Measurements from ENCODE around the gene TTC9B. TPM values are rescaled to one million over a fixed set of nuclear protein-coding genes. Genes with fewer than 3 reads are reported as not detected.
A peak's percentile ranks its signal among the peaks of the same experiment; 100 is the strongest.

TTC9B gene
- total and polyA plus RNA-seq, 2 of the 8 experiments (the other 6 are each of a cell fraction or from before 2014, with no cell fraction given), result 0.26 TPM; not detected in 1

- FAIRE-seq, result no peak
- TF ChIP-seq YY1 (IDR thresholded peaks at IDR 0.05; ENCODE audit: low read depth, low read length), result peak; percentile 63; the same call in 1 of the 2 replicates
- no peak for TF ChIP-seq GTF2F1 (IDR thresholded peaks at IDR 0.05; ENCODE audit: borderline replicate concordance, low read depth, low read length)
- Histone ChIP-seq H3K27ac (ENCODE audit: low read depth, low read length) (no peak overlapping the region), H3K4me3 (ENCODE audit: extremely low read depth in 1 of 4, insufficient read depth in 2 of 4, low read depth in 3 of 4, low read length in 4 of 4) (no peak overlapping the region), H2BK5ac (ENCODE audit: low read depth, low read length) (no peak overlapping the region), H3K4me2 (ENCODE audit: insufficient read depth in 1 of 2, low read depth in 2 of 2, low read length in 2 of 2) (no peak overlapping the region), H2AK5ac (ENCODE audit: low read depth, low read length) (no peak overlapping the region), H3K4ac (replicated peaks; ENCODE audit: insufficient read length, low read depth, low read length) (no peak overlapping the region), H4K8ac (ENCODE audit: extremely low read depth, insufficient read depth, low read length) (no peak overlapping the region), H4K20me1 (replicated peaks in 1 of 2; ENCODE audit: control insufficient read depth in 1 of 2, insufficient read depth in 2 of 2, low read length in 2 of 2) (no peaks in the 10 kb centered on the region), H3K23ac (ENCODE audit: insufficient read length) (no peak overlapping the region), H4K5ac (ENCODE audit: insufficient read length, low read depth, low read length) (no peak overlapping the region), H4K91ac (replicated peaks; ENCODE audit: insufficient read length, low read length) (no peak overlapping the region), H3K79me1 (ENCODE audit: low read depth, low read length) (no peaks in the 10 kb centered on the region), H3K14ac (ENCODE audit: insufficient read length) (no peak overlapping the region), H3K9ac (replicated peaks in 1 of 4; ENCODE audit: extremely low read depth in 1 of 4, low read depth in 3 of 4, low read length in 3 of 4) (no peak overlapping the region), H2BK120ac (replicated peaks; ENCODE audit: low read depth, low read length) (no peak overlapping the region), H3K27me3 (replicated peaks in 1 of 4; ENCODE audit: control insufficient read depth in 3 of 4, extremely low read depth in 1 of 4, insufficient read depth in 3 of 4, low read length in 3 of 4) (no peaks in the 10 kb centered on the region), H3K23me2 (ENCODE audit: low read depth, low read length) (no peaks in the 10 kb centered on the region), H2BK15ac (ENCODE audit: low read length) (no peak overlapping the region), H3K36me3 (ENCODE audit: control insufficient read depth in 2 of 4, insufficient read depth in 4 of 4, low read length in 3 of 4) (peaks cover 0 to 5% (median 2%) of the 10 kb centered on the region in 4 experiments; a peak in 2 of 8 replicates), H2BK20ac (ENCODE audit: low read length) (no peak overlapping the region), H2BK12ac (ENCODE audit: low read depth, low read length) (no peak overlapping the region), H2AFZ (ENCODE audit: low read length) (no peak overlapping the region), H3K56ac (replicated peaks; ENCODE audit: insufficient read length, low read depth, low read length) (no peak overlapping the region), H3K79me2 (ENCODE audit: control insufficient read depth in 1 of 2, insufficient read depth in 2 of 2, low read length in 2 of 2) (no peaks in the 10 kb centered on the region), H3K9me3 (ENCODE audit: insufficient read depth in 2 of 2, low read depth in 1 of 2, low read length in 1 of 2) (no peaks in the 10 kb centered on the region), H3K4me1 (replicated peaks in 1 of 4; ENCODE audit: control insufficient read depth in 3 of 4, insufficient read depth in 4 of 4, low read length in 3 of 4) (0 out of 7 replicates have a peak, but pooled peaks cover 0 to 2% (median 0%) of the 10 kb centered on the region in 4 experiments), H3K18ac (ENCODE audit: extremely low read depth, low read length) (no peak overlapping the region)
- ChIA-PET POLR2A (ENCODE audit: partially characterized antibody) (no interaction called here), CTCF (ENCODE audit: partially characterized antibody) (interaction anchor here (0.6 to 1.0 kb wide), 4 partner anchors 10 to 1322 kb away, joined by 3 read pairs; no protein-coding TSS in a partner anchor)
- 97% methylated on average over 5 of the region's 5 CpGs; no CpG with 5 or more reads in 1 of the 2 experiments for WGBS, 2 experiments (ENCODE audit: extremely low coverage in 1 of 2, insufficient coverage in 1 of 2, insufficient read length in 1 of 2, insufficient replicate concordance in 2 of 2, low coverage in 1 of 2, low lambda C conversion rate in 2 of 2, missing lambda C conversion rate in 1 of 2)
- no peak for DNase-seq (ENCODE audit: low read depth in 1 of 2, low spot score in 2 of 2)
Measured at GRCh38 chr19:40208602-40209001, 9.6 kb downstream of the TTC9B start.

Measured in H1 (cell line).